ENCODE measurements around the gene TEX55. TPM values are rescaled to one million over a fixed set of nuclear protein-coding genes. Genes with fewer than 3 reads are reported as not detected.
A peak's percentile ranks its signal among the peaks of the same experiment; 100 is the strongest.

Gene TEX55
- total RNA-seq, 1 donor from 2014 or later, result not detected

- TF ChIP-seq CTCF (IDR thresholded peaks at IDR 0.05) (no peak), POLR2AphosphoS5 (IDR thresholded peaks at IDR 0.05; ENCODE audit: insufficient read depth in 1 of 2, low read depth in 1 of 2) (no peak), POLR2A (IDR thresholded peaks at IDR 0.05) (no peak)
- Histone ChIP-seq H3K36me3 (no peaks in the 10 kb centered on the region), H3K27ac (no peak overlapping the region), H3K9me3 (no peaks in the 10 kb centered on the region), H3K4me1 (no peaks in the 10 kb centered on the region), H3K27me3 (no peaks in the 10 kb centered on the region), H3K4me3 (no peak overlapping the region)
- DNase-seq (ENCODE audit: extremely low spot score in 2 of 2), result no peak
- intact Hi-C loops (cut with DNase I), result no loop called here
Measured at GRCh38 chr3:119149484-119149883, 3.5 kb downstream of the TEX55 start.

GRCh38 chr3:119156868-119157267, 10.9 kb downstream of the TEX55 start:
- H3K9me3 ChIP-seq, result no peaks in the 10 kb centered on the region
- intact Hi-C loops (cut with DNase I), result no loop called here
- H3K4me1 ChIP-seq, result no peaks in the 10 kb centered on the region
- no peaks in the 10 kb centered on the region for H3K27me3 ChIP-seq
- no peak overlapping the region for H3K4me3 ChIP-seq
- H3K27ac ChIP-seq, result no peak overlapping the region
- no peaks in the 10 kb centered on the region for H3K36me3 ChIP-seq
- peak in 1 of 2 donors; percentile 40 for DNase-seq (ENCODE audit: extremely low spot score in 2 of 2)
- no peak for TF ChIP-seq POLR2A (IDR thresholded peaks at IDR 0.05)
- no peak for TF ChIP-seq CTCF (IDR thresholded peaks at IDR 0.05)
- TF ChIP-seq POLR2AphosphoS5 (IDR thresholded peaks at IDR 0.05; ENCODE audit: insufficient read depth in 1 of 2, low read depth in 1 of 2), result no peak

GRCh38 chr3:119157971-119158370, 12.0 kb downstream of the TEX55 start:
- Histone ChIP-seq H3K9me3 (no peaks in the 10 kb centered on the region), H3K27me3 (no peaks in the 10 kb centered on the region), H3K27ac (no peak overlapping the region), H3K4me1 (no peaks in the 10 kb centered on the region), H3K36me3 (no peaks in the 10 kb centered on the region), H3K4me3 (no peak overlapping the region)
- intact Hi-C loops (cut with DNase I), result no loop called here
- no peak for TF ChIP-seq POLR2AphosphoS5 (IDR thresholded peaks at IDR 0.05; ENCODE audit: insufficient read depth in 1 of 2, low read depth in 1 of 2)
- no peak for TF ChIP-seq CTCF (IDR thresholded peaks at IDR 0.05)
- TF ChIP-seq POLR2A (IDR thresholded peaks at IDR 0.05), result no peak
- DNase-seq (ENCODE audit: extremely low spot score in 2 of 2), result no peak

GRCh38 chr3:119160361-119160760, 14.4 kb downstream of the TEX55 start:
- Histone ChIP-seq H3K4me3 (no peak overlapping the region), H3K9me3 (no peaks in the 10 kb centered on the region), H3K27ac (no peak overlapping the region), H3K4me1 (no peaks in the 10 kb centered on the region), H3K36me3 (no peaks in the 10 kb centered on the region), H3K27me3 (no peaks in the 10 kb centered on the region)
- intact Hi-C loops (cut with DNase I), result no loop called here
- TF ChIP-seq CTCF (IDR thresholded peaks at IDR 0.05) (no peak), POLR2A (IDR thresholded peaks at IDR 0.05) (no peak), POLR2AphosphoS5 (IDR thresholded peaks at IDR 0.05; ENCODE audit: insufficient read depth in 1 of 2, low read depth in 1 of 2) (no peak)
- DNase-seq (ENCODE audit: extremely low spot score in 2 of 2), result no peak

- H3K27me3 ChIP-seq, result no peaks in the 10 kb centered on the region
- H3K4me1 ChIP-seq, result no peaks in the 10 kb centered on the region
- no peak for DNase-seq (ENCODE audit: extremely low spot score in 2 of 2)
- H3K4me3 ChIP-seq, result no peak overlapping the region
- H3K36me3 ChIP-seq, result no peaks in the 10 kb centered on the region
- H3K9me3 ChIP-seq, result no peaks in the 10 kb centered on the region
- intact Hi-C loops (cut with DNase I), result no loop called here
- TF ChIP-seq POLR2AphosphoS5 (IDR thresholded peaks at IDR 0.05; ENCODE audit: insufficient read depth in 1 of 2, low read depth in 1 of 2) (no peak), CTCF (IDR thresholded peaks at IDR 0.05) (no peak), POLR2A (IDR thresholded peaks at IDR 0.05) (no peak)
- no peak overlapping the region for H3K27ac ChIP-seq
Measured at GRCh38 chr3:119160815-119161214, 14.8 kb downstream of the TEX55 start.

All from vagina (tissue), 2 donors.